Measurements from ENCODE around the gene CHD9NB. TPM values are rescaled to one million over a fixed set of nuclear protein-coding genes. Genes with fewer than 3 reads are reported as not detected.

Gene CHD9NB
- total RNA-seq, 2 experiments from 2014 or later: 0.23 to 0.26 TPM

GRCh38 chr16:53091466-53092211 lies 38.9 kb upstream of the CHD9NB start:
- H3K4me3 Mint-ChIP-seq: no peak overlapping the region
- peaks cover 41% of the 10 kb centered on the region for H3K4me1 Mint-ChIP-seq (ENCODE audit: low read depth)
- DNase-seq (no peak), ATAC-seq (no peak)
- POLR2A ChIA-PET: no interaction called here
- H3K27me3 Mint-ChIP-seq (ENCODE audit: low read depth): no peaks in the 10 kb centered on the region
- H3K9me3 Mint-ChIP-seq (ENCODE audit: insufficient read depth): no peaks in the 10 kb centered on the region
- no peak overlapping the region for H3K27ac Mint-ChIP-seq
- H3K36me3 Mint-ChIP-seq (ENCODE audit: low read depth): peaks cover 4% of the 10 kb centered on the region
- CTCF ChIA-PET: interaction anchor here (1.3 to 1.4 kb wide), 2 partner anchors 36 to 69 kb away, joined by 4 to 5 read pairs; partner anchors contain the start of gene CHD9

GRCh38 chr16:53090591-53091411 lies 38.1 kb upstream of the CHD9NB start:
- peaks cover 3% of the 10 kb centered on the region for H3K36me3 Mint-ChIP-seq (ENCODE audit: low read depth)
- ChIA-PET CTCF (no interaction called here), POLR2A (interaction anchor here (0.9 kb wide), 1 partner anchor 11 kb away, joined by 3 read pairs; no protein-coding TSS in a partner anchor)
- H3K4me1 Mint-ChIP-seq (ENCODE audit: low read depth): peaks cover 41% of the 10 kb centered on the region
- peak; percentile 12 for ATAC-seq
- H3K27ac Mint-ChIP-seq: peak overlapping the region; percentile 62
- H3K27me3 Mint-ChIP-seq (ENCODE audit: low read depth): no peaks in the 10 kb centered on the region
- DNase-seq: peak; percentile 27
- H3K4me3 Mint-ChIP-seq: peak overlapping the region; percentile 25
- H3K9me3 Mint-ChIP-seq (ENCODE audit: insufficient read depth): no peaks in the 10 kb centered on the region

- no peak for DNase-seq
- Mint-ChIP-seq H3K27me3 (ENCODE audit: low read depth) (no peaks in the 10 kb centered on the region), H3K4me1 (ENCODE audit: low read depth) (peaks cover 41% of the 10 kb centered on the region), H3K36me3 (ENCODE audit: low read depth) (no peaks in the 10 kb centered on the region), H3K4me3 (no peak overlapping the region), H3K27ac (peak overlapping the region; percentile 26), H3K9me3 (ENCODE audit: insufficient read depth) (no peaks in the 10 kb centered on the region)
- CTCF ChIA-PET: no interaction called here
- POLR2A ChIA-PET: interaction anchor here (0.9 kb wide), 1 partner anchor 11 kb away, joined by 3 read pairs; no protein-coding TSS in a partner anchor
- no peak for ATAC-seq
Observed at GRCh38 chr16:53090286-53090590, 37.5 kb upstream of the CHD9NB start.

GRCh38 chr16:53089434-53090285 lies 37.0 kb upstream of the CHD9NB start:
- no peak for ATAC-seq
- DNase-seq: no peak
- H3K27me3 Mint-ChIP-seq (ENCODE audit: low read depth): no peaks in the 10 kb centered on the region
- no peaks in the 10 kb centered on the region for H3K36me3 Mint-ChIP-seq (ENCODE audit: low read depth)
- H3K4me3 Mint-ChIP-seq: no peak overlapping the region
- H3K4me1 Mint-ChIP-seq (ENCODE audit: low read depth): peaks cover 38% of the 10 kb centered on the region
- H3K9me3 Mint-ChIP-seq (ENCODE audit: insufficient read depth): no peaks in the 10 kb centered on the region
- H3K27ac Mint-ChIP-seq: peak overlapping the region; percentile 26
- CTCF ChIA-PET: no interaction called here
- POLR2A ChIA-PET: interaction anchor here (0.6 kb wide), 1 partner anchor 30 kb away, joined by 4 read pairs; no protein-coding TSS in a partner anchor

GRCh38 chr16:53087101-53087500 lies 34.4 kb upstream of the CHD9NB start:
- ChIA-PET POLR2A (no interaction called here), CTCF (no interaction called here)
- Mint-ChIP-seq H3K4me1 (ENCODE audit: low read depth) (peaks cover 26% of the 10 kb centered on the region), H3K36me3 (ENCODE audit: low read depth) (no peaks in the 10 kb centered on the region), H3K27ac (no peak overlapping the region), H3K27me3 (ENCODE audit: low read depth) (no peaks in the 10 kb centered on the region), H3K9me3 (ENCODE audit: insufficient read depth) (no peaks in the 10 kb centered on the region), H3K4me3 (no peak overlapping the region)
- ATAC-seq: no peak
- no peak for DNase-seq

GRCh38 chr16:53085931-53086421 lies 33.3 kb upstream of the CHD9NB start:
- H3K27ac Mint-ChIP-seq: no peak overlapping the region
- no peak for ATAC-seq
- no peak overlapping the region for H3K4me3 Mint-ChIP-seq
- DNase-seq: no peak
- ChIA-PET CTCF (interaction anchor here (1.2 kb wide), 1 partner anchor 11 kb away, joined by 3 read pairs; no protein-coding TSS in a partner anchor), POLR2A (no interaction called here)
- H3K4me1 Mint-ChIP-seq (ENCODE audit: low read depth): peaks cover 17% of the 10 kb centered on the region
- H3K36me3 Mint-ChIP-seq (ENCODE audit: low read depth): no peaks in the 10 kb centered on the region
- no peaks in the 10 kb centered on the region for H3K27me3 Mint-ChIP-seq (ENCODE audit: low read depth)
- H3K9me3 Mint-ChIP-seq (ENCODE audit: insufficient read depth): no peaks in the 10 kb centered on the region

- Mint-ChIP-seq H3K36me3 (ENCODE audit: low read depth) (no peaks in the 10 kb centered on the region), H3K27me3 (ENCODE audit: low read depth) (no peaks in the 10 kb centered on the region), H3K4me3 (no peak overlapping the region), H3K9me3 (ENCODE audit: insufficient read depth) (no peaks in the 10 kb centered on the region), H3K4me1 (ENCODE audit: low read depth) (peaks cover 12% of the 10 kb centered on the region), H3K27ac (no peak overlapping the region)
- POLR2A ChIA-PET: no interaction called here
- ATAC-seq (no peak), DNase-seq (no peak)
- CTCF ChIA-PET: interaction anchor here (1.2 kb wide), 1 partner anchor 11 kb away, joined by 3 read pairs; no protein-coding TSS in a partner anchor
Observed at GRCh38 chr16:53085369-53085843, 32.7 kb upstream of the CHD9NB start.

- ChIA-PET POLR2A (no interaction called here), CTCF (no interaction called here)
- Mint-ChIP-seq H3K4me1 (ENCODE audit: low read depth) (peaks cover 6% of the 10 kb centered on the region), H3K9me3 (ENCODE audit: insufficient read depth) (no peaks in the 10 kb centered on the region), H3K36me3 (ENCODE audit: low read depth) (no peaks in the 10 kb centered on the region), H3K4me3 (no peak overlapping the region), H3K27ac (no peak overlapping the region), H3K27me3 (ENCODE audit: low read depth) (no peaks in the 10 kb centered on the region)
- DNase-seq (no peak), ATAC-seq (no peak)
Observed at GRCh38 chr16:53084746-53085334, 32.1 kb upstream of the CHD9NB start.

GRCh38 chr16:53084141-53084541 lies 31.4 kb upstream of the CHD9NB start:
- Mint-ChIP-seq H3K36me3 (ENCODE audit: low read depth) (no peaks in the 10 kb centered on the region), H3K4me3 (no peak overlapping the region), H3K9me3 (ENCODE audit: insufficient read depth) (no peaks in the 10 kb centered on the region), H3K4me1 (ENCODE audit: low read depth) (no peaks in the 10 kb centered on the region), H3K27ac (no peak overlapping the region), H3K27me3 (ENCODE audit: low read depth) (no peaks in the 10 kb centered on the region)
- ATAC-seq (no peak), DNase-seq (no peak)
- POLR2A ChIA-PET: no interaction called here
- CTCF ChIA-PET: no interaction called here

- no peak for ATAC-seq
- no peaks in the 10 kb centered on the region for H3K9me3 Mint-ChIP-seq (ENCODE audit: insufficient read depth)
- no peak overlapping the region for H3K4me3 Mint-ChIP-seq
- no peak for DNase-seq
- ChIA-PET CTCF (no interaction called here), POLR2A (no interaction called here)
- H3K4me1 Mint-ChIP-seq (ENCODE audit: low read depth): peaks cover 2% of the 10 kb centered on the region
- H3K27ac Mint-ChIP-seq: no peak overlapping the region
- H3K27me3 Mint-ChIP-seq (ENCODE audit: low read depth): no peaks in the 10 kb centered on the region
- H3K36me3 Mint-ChIP-seq (ENCODE audit: low read depth): peaks cover 2% of the 10 kb centered on the region
Observed at GRCh38 chr16:53083119-53083518, 30.4 kb upstream of the CHD9NB start.

- Mint-ChIP-seq H3K4me1 (ENCODE audit: low read depth) (peaks cover 4% of the 10 kb centered on the region), H3K27me3 (ENCODE audit: low read depth) (no peaks in the 10 kb centered on the region), H3K36me3 (ENCODE audit: low read depth) (peaks cover 4% of the 10 kb centered on the region), H3K27ac (no peak overlapping the region), H3K4me3 (no peak overlapping the region), H3K9me3 (ENCODE audit: insufficient read depth) (no peaks in the 10 kb centered on the region)
- ATAC-seq (no peak), DNase-seq (no peak)
- CTCF ChIA-PET: no interaction called here
- POLR2A ChIA-PET: no interaction called here
Observed at GRCh38 chr16:53082509-53082908, 29.8 kb upstream of the CHD9NB start.
